Astrocyte (in vitro differentiated cells and primary cell): ENCODE measurements around the gene SLC8B1. TPM values are rescaled to one million over a fixed set of nuclear protein-coding genes. Genes with fewer than 3 reads are reported as not detected.

Experiments
- DNase-seq: peaks from one replicate; pipeline ENCODE4 v3.0.0-alpha.2; 2010; ENCODE audit warnings: low read depth
- FAIRE-seq: peaks from 2 replicates; lab custom pipeline; 2011; peaks lifted over from hg19 to GRCh38; lab: Jason Lieb, UNC
- H2AFZ ChIP-seq: 2 replicates; pipeline ENCODE4 v1.6.0; 2012; ENCODE audit warnings: low read depth, low read length, inconsistent platforms
- H3K27ac ChIP-seq: 2 replicates; pipeline ENCODE4 v1.5.1; 2011; ENCODE audit warnings: low read depth, low read length, inconsistent platforms
- H3K27me3 ChIP-seq: 2 replicates; pipeline ENCODE4 v1.6.0; 2011; ENCODE audit warnings: low read length, inconsistent platforms; ENCODE audit not compliant: insufficient read depth
- H3K36me3 ChIP-seq: 2 replicates; pipeline ENCODE4 v1.5.1; 2011; ENCODE audit warnings: low read length, inconsistent platforms; ENCODE audit not compliant: insufficient read depth
- H3K4me1 ChIP-seq: 2 replicates; pipeline ENCODE4 v1.5.1; 2011; ENCODE audit warnings: low read length, inconsistent platforms; ENCODE audit not compliant: insufficient read depth
- H3K4me2 ChIP-seq: 2 replicates; pipeline ENCODE4 v1.6.0; 2012; ENCODE audit warnings: low read length, inconsistent platforms
- H3K4me3 ChIP-seq: 2 replicates; pipeline ENCODE4 v1.5.1; 2011; ENCODE audit warnings: low read depth, mild to moderate bottlenecking, low read length, inconsistent platforms; ENCODE audit not compliant: insufficient read depth
- H3K79me2 ChIP-seq: 2 replicates; pipeline ENCODE4 v1.6.0; 2012; ENCODE audit warnings: mild to moderate bottlenecking, low read length, inconsistent platforms; ENCODE audit not compliant: insufficient read depth
- H3K9ac ChIP-seq: 2 replicates; pipeline ENCODE4 v1.6.0; 2012; ENCODE audit warnings: mild to moderate bottlenecking, low read length, inconsistent platforms
- H3K9me3 ChIP-seq: 2 replicates; pipeline ENCODE4 v1.5.1; 2012; ENCODE audit warnings: low read depth, mild to moderate bottlenecking, low read length, inconsistent platforms; ENCODE audit not compliant: insufficient read depth
- H4K20me1 ChIP-seq: 2 replicates; pipeline ENCODE4 v1.6.0; 2012; ENCODE audit warnings: low read length, inconsistent platforms; ENCODE audit not compliant: insufficient read depth
- H3K27ac Mint-ChIP-seq: one replicate; pipeline ENCODE4 v1.8.0; 2021; ENCODE audit warnings: mild to moderate bottlenecking, mixed read lengths; ENCODE audit not compliant: unreplicated experiment
- H3K27me3 Mint-ChIP-seq: one replicate; pipeline ENCODE4 v1.8.0; 2021; ENCODE audit warnings: low read depth, mixed read lengths; ENCODE audit not compliant: unreplicated experiment
- H3K36me3 Mint-ChIP-seq: one replicate; pipeline ENCODE4 v1.8.0; 2021; ENCODE audit warnings: low read depth, mixed read lengths; ENCODE audit not compliant: unreplicated experiment
- H3K4me1 Mint-ChIP-seq: one replicate; pipeline ENCODE4 v1.8.0; 2021; ENCODE audit warnings: low read depth, mixed read lengths; ENCODE audit not compliant: unreplicated experiment
- H3K4me3 Mint-ChIP-seq: one replicate; pipeline ENCODE4 v1.8.0; 2021; ENCODE audit warnings: mild to moderate bottlenecking, moderate library complexity, mixed read lengths; ENCODE audit not compliant: unreplicated experiment
- H3K9me3 Mint-ChIP-seq: one replicate; pipeline ENCODE4 v1.8.0; 2021; ENCODE audit warnings: mild to moderate bottlenecking, mixed read lengths; ENCODE audit not compliant: unreplicated experiment
- EZH2 ChIP-seq: IDR thresholded peaks from 2 replicates; pipeline ENCODE4 v1.6.1; 2012; ENCODE audit warnings: mild to moderate bottlenecking, low read length, inconsistent platforms; ENCODE audit not compliant: insufficient read depth
- total RNA-seq: library from RNA; stranded (reverse); gene quantifications from 2 replicates; pipeline ENCODE4 v1.2.1, GENCODE V29; 2021
- TF ChIP-seq, protein P1 (sequence below): IDR thresholded peaks from 2 replicates; pipeline ENCODE4 v1.5.1; 2011; ENCODE audit warnings: low read depth, mild to moderate bottlenecking, inconsistent platforms, low read length, moderate library complexity; ENCODE audit not compliant: insufficient read depth

SLC8B1 gene
- total RNA-seq, 1 donor from 2014 or later, result 8.6 TPM

DNA sequence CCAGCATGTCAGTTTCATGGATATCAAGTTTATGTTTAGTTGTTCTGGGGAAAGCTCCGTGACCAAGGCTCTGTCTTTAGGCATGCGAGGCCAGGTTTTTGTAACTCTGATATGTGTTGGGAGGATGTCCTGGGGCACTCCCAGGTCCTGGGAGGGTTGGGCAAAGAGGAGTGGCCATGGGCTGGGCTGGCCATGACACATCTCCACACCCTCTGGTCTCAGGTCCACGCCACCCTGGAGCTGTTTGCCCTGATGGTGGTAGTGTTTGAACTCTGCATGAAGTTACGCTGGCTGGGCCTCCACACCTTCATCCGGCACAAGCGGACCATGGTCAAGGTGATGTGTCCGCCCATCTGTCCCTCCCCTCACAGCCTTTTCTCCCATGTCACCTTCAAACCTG, 67.3 kb downstream of the SLC8B1 start:
- no peaks in the 10 kb centered on the region for H3K9me3 ChIP-seq
- H2AFZ ChIP-seq, result no peak overlapping the region
- Mint-ChIP-seq H3K9me3 (peaks cover 3% of the 10 kb centered on the region), H3K27me3 (no peaks in the 10 kb centered on the region), H3K4me3 (no peak overlapping the region), H3K4me1 (peaks cover 15% of the 10 kb centered on the region), H3K36me3 (peaks cover 20% of the 10 kb centered on the region), H3K27ac (no peak overlapping the region)
- FAIRE-seq, result no peak
- no peaks in the 10 kb centered on the region for H3K79me2 ChIP-seq
- H3K27me3 ChIP-seq, result no peaks in the 10 kb centered on the region
- no peak overlapping the region for H3K9ac ChIP-seq
- H3K4me2 ChIP-seq, result no peak overlapping the region
- no peak overlapping the region for H3K4me3 ChIP-seq
- H3K4me1 ChIP-seq, result peaks cover 14% of the 10 kb centered on the region
- H3K27ac ChIP-seq, result no peak overlapping the region
- H3K36me3 ChIP-seq, result no peaks in the 10 kb centered on the region
- H4K20me1 ChIP-seq, result no peaks in the 10 kb centered on the region
- no peak for DNase-seq
- no peak for TF ChIP-seq EZH2
- TF ChIP-seq, protein P1, sequence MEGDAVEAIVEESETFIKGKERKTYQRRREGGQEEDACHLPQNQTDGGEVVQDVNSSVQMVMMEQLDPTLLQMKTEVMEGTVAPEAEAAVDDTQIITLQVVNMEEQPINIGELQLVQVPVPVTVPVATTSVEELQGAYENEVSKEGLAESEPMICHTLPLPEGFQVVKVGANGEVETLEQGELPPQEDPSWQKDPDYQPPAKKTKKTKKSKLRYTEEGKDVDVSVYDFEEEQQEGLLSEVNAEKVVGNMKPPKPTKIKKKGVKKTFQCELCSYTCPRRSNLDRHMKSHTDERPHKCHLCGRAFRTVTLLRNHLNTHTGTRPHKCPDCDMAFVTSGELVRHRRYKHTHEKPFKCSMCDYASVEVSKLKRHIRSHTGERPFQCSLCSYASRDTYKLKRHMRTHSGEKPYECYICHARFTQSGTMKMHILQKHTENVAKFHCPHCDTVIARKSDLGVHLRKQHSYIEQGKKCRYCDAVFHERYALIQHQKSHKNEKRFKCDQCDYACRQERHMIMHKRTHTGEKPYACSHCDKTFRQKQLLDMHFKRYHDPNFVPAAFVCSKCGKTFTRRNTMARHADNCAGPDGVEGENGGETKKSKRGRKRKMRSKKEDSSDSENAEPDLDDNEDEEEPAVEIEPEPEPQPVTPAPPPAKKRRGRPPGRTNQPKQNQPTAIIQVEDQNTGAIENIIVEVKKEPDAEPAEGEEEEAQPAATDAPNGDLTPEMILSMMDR, result no peak

DNA sequence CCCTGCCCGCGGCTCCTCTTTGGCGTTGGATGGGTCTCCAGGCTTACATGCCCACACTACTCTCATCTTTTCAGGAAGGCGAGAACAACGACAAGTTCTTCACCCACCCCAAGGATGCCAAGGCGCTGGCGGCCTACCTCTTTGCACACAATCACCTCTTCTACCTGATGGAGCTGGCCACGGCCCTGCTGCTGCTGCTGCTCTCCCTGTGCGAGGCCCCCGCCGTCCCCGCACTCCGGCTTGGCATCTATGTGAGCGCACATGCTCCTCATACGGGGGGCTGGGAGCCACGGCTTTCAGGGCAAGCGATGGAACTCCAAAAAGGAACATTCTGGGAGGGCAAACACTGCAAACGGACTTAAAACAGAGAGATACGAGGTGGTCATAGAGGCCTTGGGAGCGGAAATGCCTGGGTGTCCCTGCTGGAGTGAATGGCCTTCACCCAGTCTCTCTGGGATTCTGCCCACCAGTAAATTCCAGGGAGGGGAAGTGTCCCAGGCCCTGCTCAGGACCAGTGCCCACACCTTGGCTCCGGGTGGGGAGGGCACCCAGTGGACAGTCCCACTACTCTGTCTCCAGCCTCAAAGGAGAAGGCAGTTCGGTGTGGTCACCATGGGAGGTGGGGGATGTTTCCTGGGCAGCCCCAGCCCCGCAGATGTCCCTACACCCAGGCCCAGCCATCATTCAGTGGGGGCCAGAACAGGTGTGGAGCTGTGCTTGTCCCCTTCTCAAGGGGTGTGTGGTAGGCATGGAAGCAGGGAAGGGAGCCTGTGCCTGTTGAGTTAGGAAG, 68.6 kb downstream of the SLC8B1 start:
- H3K4me3 Mint-ChIP-seq, result no peak overlapping the region
- H4K20me1 ChIP-seq, result no peaks in the 10 kb centered on the region
- peaks cover under 1% of the 10 kb centered on the region for H3K4me1 ChIP-seq
- no peak overlapping the region for H3K4me3 ChIP-seq
- peaks cover 3% of the 10 kb centered on the region for H3K9me3 Mint-ChIP-seq
- H3K9ac ChIP-seq, result no peak overlapping the region
- no peak overlapping the region for H3K27ac Mint-ChIP-seq
- H3K4me2 ChIP-seq, result no peak overlapping the region
- no peaks in the 10 kb centered on the region for H3K27me3 Mint-ChIP-seq
- no peaks in the 10 kb centered on the region for H3K36me3 ChIP-seq
- no peak overlapping the region for H2AFZ ChIP-seq
- no peak for DNase-seq
- TF ChIP-seq, protein P1, result no peak
- no peak for TF ChIP-seq EZH2
- H3K27ac ChIP-seq, result no peak overlapping the region
- peaks cover 20% of the 10 kb centered on the region for H3K36me3 Mint-ChIP-seq
- H3K9me3 ChIP-seq, result no peaks in the 10 kb centered on the region
- FAIRE-seq, result no peak
- H3K27me3 ChIP-seq, result no peaks in the 10 kb centered on the region
- peaks cover 5% of the 10 kb centered on the region for H3K4me1 Mint-ChIP-seq
- no peaks in the 10 kb centered on the region for H3K79me2 ChIP-seq

DNA sequence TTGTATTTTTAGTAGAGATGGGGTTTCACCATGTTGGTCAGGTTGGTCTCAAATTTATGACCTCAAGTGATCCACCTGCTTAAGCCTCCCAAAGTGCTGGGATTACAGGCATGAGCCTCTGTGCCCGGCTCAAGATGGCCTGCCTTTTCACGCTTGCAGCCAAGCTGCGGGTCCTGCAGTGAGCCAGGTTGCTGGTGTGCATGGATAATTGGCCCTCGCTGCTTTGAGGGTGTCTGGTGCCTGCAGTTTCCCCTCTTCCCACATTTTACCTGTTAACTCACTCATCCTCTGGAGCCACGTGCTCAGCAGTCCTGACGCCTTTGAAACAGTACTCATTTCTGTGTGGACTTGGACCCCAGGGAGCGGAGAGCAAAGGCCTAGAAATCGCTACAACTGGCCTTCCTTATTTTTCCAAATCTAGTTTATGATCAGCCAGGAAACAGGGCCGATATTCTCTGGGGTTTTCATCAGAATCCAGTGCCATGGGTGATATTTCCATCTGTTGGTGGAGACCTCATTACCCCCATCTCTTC, 71.4 kb downstream of the SLC8B1 start:
- Histone ChIP-seq H3K4me2 (no peak overlapping the region), H3K4me3 (no peak overlapping the region), H3K9ac (no peak overlapping the region), H3K79me2 (no peaks in the 10 kb centered on the region), H3K36me3 (no peaks in the 10 kb centered on the region), H3K4me1 (no peaks in the 10 kb centered on the region), H3K27me3 (no peaks in the 10 kb centered on the region), H4K20me1 (peaks cover 6% of the 10 kb centered on the region), H2AFZ (no peak overlapping the region), H3K9me3 (no peaks in the 10 kb centered on the region), H3K27ac (no peak overlapping the region)
- Mint-ChIP-seq H3K4me3 (no peak overlapping the region), H3K9me3 (peaks cover 3% of the 10 kb centered on the region), H3K4me1 (peaks cover 6% of the 10 kb centered on the region), H3K27ac (no peak overlapping the region), H3K27me3 (no peaks in the 10 kb centered on the region), H3K36me3 (peaks cover 20% of the 10 kb centered on the region)
- DNase-seq (no peak), FAIRE-seq (no peak)
- no peak for TF ChIP-seq EZH2
- TF ChIP-seq, protein P1, result no peak
